ENCODE data around the gene NFIC. TPM values are rescaled to one million over a fixed set of nuclear protein-coding genes. Genes with fewer than 3 reads are reported as not detected.
A peak's percentile ranks its signal among the peaks of the same experiment; 100 is the strongest.

NFIC gene
- total and polyA plus RNA-seq, 10 of the 15 experiments (the other 5 are each of a cell fraction or from before 2014, with no cell fraction given) = 0.71 to 53.5 (median 10.2) TPM

GRCh38 chr19:3370214-3370720, 3.9 kb downstream of the NFIC start:
- peak overlapping the region; percentile 64 for H3K9ac ChIP-seq (ENCODE audit: control insufficient read depth, insufficient read depth, low read length)
- TF ChIP-seq ZBTB33 (IDR thresholded peaks at IDR 0.05) = peak; percentile 73; the same call in 1 of the 2 replicates
- TF ChIP-seq IKZF2 (IDR thresholded peaks at IDR 0.05) = peak in 1 of 2 experiments; percentile 43; a peak in 1 of 4 replicates
- no peak for TF ChIP-seq JUND (IDR thresholded peaks at IDR 0.05; ENCODE audit: low read depth, low read length)
- TF ChIP-seq HDGF (IDR thresholded peaks at IDR 0.05) = 0 out of 2 replicates have a peak, but pooled peaks have one; percentile 15
- FAIRE-seq = no peak
- SMC1A ChIA-PET (ENCODE audit: uncharacterized antibody, unreplicated experiment) = interaction anchor here (1.2 kb wide), 1 partner anchor 59 kb away, joined by 3 read pairs; no protein-coding TSS in a partner anchor
- H2AFZ ChIP-seq (ENCODE audit: control insufficient read depth, low read depth, low read length) = no peak overlapping the region
- no peak for DNase-seq (ENCODE audit: low read depth, low spot score)
- WGBS (ENCODE audit: insufficient coverage, insufficient replicate concordance, low lambda C conversion rate, missing lambda C conversion rate) = 71% methylated on average over 14 of the region's 14 CpGs
- peak overlapping the region; percentile 92 for H3K27ac ChIP-seq (ENCODE audit: control insufficient read depth, insufficient read depth)
- RAD21 ChIA-PET (ENCODE audit: unreplicated experiment) = no interaction called here
- BruUV-seq (replicated peaks) = no TSS peak
- no peaks in the 10 kb centered on the region for H4K20me1 ChIP-seq (ENCODE audit: control insufficient read depth, insufficient read depth)
- POLR2A ChIA-PET = interaction anchor here (2.8 kb wide), 1 partner anchor 12 kb away, joined by 7 read pairs; no protein-coding TSS in a partner anchor
- H3K4me1 ChIP-seq (ENCODE audit: control insufficient read depth, insufficient read depth, low read length) = peaks cover 35% of the 10 kb centered on the region
- peaks cover 94% of the 10 kb centered on the region for H3K79me2 ChIP-seq (ENCODE audit: control insufficient read depth, insufficient read depth, low read length)
- in situ Hi-C loops (cut with MboI) = loop anchor here (25.0 kb wide), 1 partner anchor 1508 kb away; the partner anchor contains the start of gene KLF16
- H3K4me3 ChIP-seq = peak overlapping the region; percentile 73
- H3K27me3 ChIP-seq (replicated peaks in 1 of 2; ENCODE audit: control insufficient read depth in 2 of 2, insufficient read depth in 2 of 2, low read length in 1 of 2) = no peaks in the 10 kb centered on the region
- CTCF ChIA-PET = interaction anchor here (1.3 kb wide), 1 partner anchor 58 kb away, joined by 4 read pairs; no protein-coding TSS in a partner anchor
- no peaks in the 10 kb centered on the region for H3K9me3 ChIP-seq (replicated peaks; ENCODE audit: control insufficient read depth, insufficient read depth, low read length)
- peak overlapping the region; percentile 97 for H3K4me2 ChIP-seq (ENCODE audit: control insufficient read depth, insufficient read depth)
- intact Hi-C loops (cut with micrococcal nuclease; ENCODE audit: unreplicated experiment) = no loop called here
- no peak for ATAC-seq
- H3K36me3 ChIP-seq (ENCODE audit: control insufficient read depth in 2 of 2, insufficient read depth in 2 of 2, low read length in 1 of 2) = peaks cover 0 to 3% of the 10 kb centered on the region in 2 experiments; a peak in 3 of 4 replicates
